K562 (cell line): Measurements from ENCODE around the gene CLIP4. TPM values are rescaled to one million over a fixed set of nuclear protein-coding genes. Genes with fewer than 3 reads are reported as not detected.

Source experiments
- ATAC-seq: fragments of 200-7000 bp; cut with Tn5 transposase; 3 replicates; pipeline ENCODE4 v1.9.1; 2020; ENCODE audit warnings: moderate library complexity
- BruUV-seq: library from RNA; stranded (reverse); fragments of 400-500 nt; replicated peaks from 2 replicates; lab custom pipeline; 2021; lab: Mats Ljungman, UMichigan
- CTCF ChIA-PET: fragments of 300-600 bp; formaldehyde crosslinking; extraction: SDS; loops from one replicate; lab custom pipeline; 2021; ENCODE audit warnings: low intra/inter-chr PET ratio; lab: Yijun Ruan, JAX
- POLR2A ChIA-PET: fragments of 300-600, 350-650 bp; sonication (Branson Sonifier 250); formaldehyde crosslinking; extraction: SDS; loops from one replicate; lab custom pipeline; 2021; ENCODE audit warnings: antibody characterized with exemption, inconsistent platforms; lab: Yijun Ruan, JAX
- DNase-seq, 4 experiments: peaks; one replicate each; pipeline versions ENCODE4 v3.0.0 to v3.0.0-alpha.2; 2011 to 2018; ENCODE audit warnings: low spot score in 3 of 4, mixed read lengths in 3 of 4; ENCODE audit errors: extremely low read depth in 1 of 4
- FAIRE-seq: peaks from 2 replicates; lab custom pipeline; 2011; peaks lifted over from hg19 to GRCh38; lab: Jason Lieb, UNC
- H2AFZ ChIP-seq: 2 replicates; pipeline ENCODE4 v1.6.0; 2011; ENCODE audit warnings: low read depth, low read length, control low read depth, inconsistent platforms
- H3K27ac ChIP-seq: fragments of 200-600 bp; 3 replicates; pipeline ENCODE4 v1.8.0; 2011; ENCODE audit warnings: low read depth, mild to moderate bottlenecking, control low read depth, inconsistent platforms, low read length, moderate library complexity, mixed read lengths; ENCODE audit errors: extremely low read depth
- H3K27me3 ChIP-seq, 2 experiments: fragments of 300-600 bp in 1 of 2; 2 replicates in 1 of 2; 3 replicates in 1 of 2; pipeline versions ENCODE4 v1.6.0 to v1.8.0; 2011; ENCODE audit warnings: inconsistent platforms in 2 of 2, low read length in 2 of 2, mild to moderate bottlenecking in 1 of 2, mixed read lengths in 1 of 2, moderate library complexity in 1 of 2; ENCODE audit not compliant: control insufficient read depth in 2 of 2, insufficient read depth in 2 of 2
- H3K36me3 ChIP-seq: fragments of 300-600 bp; 3 replicates; pipeline ENCODE4 v1.8.0; 2011; ENCODE audit warnings: mild to moderate bottlenecking, low read length, inconsistent platforms; ENCODE audit not compliant: control insufficient read depth, insufficient read depth
- H3K4me1 ChIP-seq, 2 experiments: fragments of 200-600 bp in 1 of 2; replicated peaks in 1 of 2; 2 replicates in 1 of 2; 3 replicates in 1 of 2; pipeline versions ENCODE4 v1.5.1 to v1.8.0; 2011; ENCODE audit warnings: inconsistent platforms in 2 of 2, low read length in 2 of 2, mild to moderate bottlenecking in 1 of 2, mixed read lengths in 1 of 2, moderate library complexity in 1 of 2; ENCODE audit not compliant: control insufficient read depth in 2 of 2, insufficient read depth in 2 of 2
- H3K4me2 ChIP-seq: 2 replicates; pipeline ENCODE4 v1.6.1; 2011; ENCODE audit warnings: low read length, control low read depth, inconsistent platforms, mixed read lengths; ENCODE audit not compliant: insufficient read depth
- H3K4me3 ChIP-seq: fragments of 200-600 bp; sonication (generic), shearing (Covaris generic); 2 replicates; pipeline ENCODE4 v1.5.1; 2016; ENCODE audit warnings: control low read depth, inconsistent platforms
- H3K79me2 ChIP-seq: fragments of 200-600 bp; 3 replicates; pipeline ENCODE4 v1.8.0; 2011; ENCODE audit warnings: low read length, inconsistent platforms; ENCODE audit not compliant: control insufficient read depth, insufficient read depth
- H3K9ac ChIP-seq, 2 experiments: 2 replicates each; pipeline versions ENCODE4 v1.6.0 to v1.6.1; 2011; ENCODE audit warnings: low read depth in 2 of 2, low read length in 2 of 2, control low read depth in 1 of 2, inconsistent platforms in 1 of 2, mild to moderate bottlenecking in 1 of 2, mixed read lengths in 1 of 2; ENCODE audit not compliant: insufficient read depth in 1 of 2
- H3K9me1 ChIP-seq: one replicate; pipeline ENCODE4 v1.6.0; 2011; ENCODE audit warnings: inconsistent platforms, mild to moderate bottlenecking, low read length, moderate library complexity; ENCODE audit not compliant: control insufficient read depth, insufficient read depth
- H3K9me3 ChIP-seq: replicated peaks from 2 replicates; pipeline ENCODE4 v1.5.1; 2011; ENCODE audit warnings: low read depth, low read length, inconsistent platforms; ENCODE audit not compliant: control insufficient read depth, insufficient read depth
- H4K20me1 ChIP-seq: replicated peaks from 2 replicates; pipeline ENCODE4 v1.6.1; 2011; ENCODE audit warnings: low read length, inconsistent platforms, mixed read lengths; ENCODE audit not compliant: control insufficient read depth, insufficient read depth
- NFIC ChIP-seq: fragments of 450-650 bp; IDR thresholded peaks from 2 replicates; pipeline ENCODE4 v1.6.1; 2017; ENCODE audit warnings: mild to moderate bottlenecking, inconsistent platforms
- PRMT5 ChIP-seq: sonication (generic); formaldehyde crosslinking; IDR thresholded peaks from 2 replicates; pipeline ENCODE4 v1.5.0; 2020; ENCODE audit warnings: missing genetic modification reagents
- RCOR1 ChIP-seq, 2 experiments: IDR thresholded peaks; 2 replicates each; pipeline ENCODE4 v1.6.1; 2012; ENCODE audit warnings: low read depth in 2 of 2, low read length in 2 of 2, borderline replicate concordance in 1 of 2, improper control_type of control experiment in 1 of 2
- WGBS: fragments of 100-300 bp; shearing (Covaris generic); methylation state at CpG from one replicate; pipeline ENCODE4 v1.1.6; 2016; ENCODE audit warnings: low coverage, mixed read lengths; ENCODE audit not compliant: insufficient coverage; ENCODE audit errors: missing lambda C conversion rate; 5-methylcytosine and 5-hydroxymethylcytosine counted together
- in situ Hi-C: fragments of 300-500 bp; cut with MboI; formaldehyde crosslinking; loops from 4 replicates; pipeline ENCODE4 v1.15.0; 2018; ENCODE audit warnings: inconsistent platforms, mixed read lengths
- intact Hi-C: fragments of 100-400 bp; cut with micrococcal nuclease; formaldehyde crosslinking; loops from 2 replicates; pipeline ENCODE4 v1.14.2; 2022
- polyA plus RNA-seq, 8 experiments: library from polyadenylated mRNA; depleted of rRNA in 4 of 8; stranded (reverse) in 5 of 8; unstranded in 3 of 8; fragments of >200 nt; fragmentation: Nextera tagmentation in 2 of 8; fragmentation: Illumina TruSeq in 1 of 8; extraction: Ambion mirVana in 2 of 8; extraction: Trizol in 1 of 8; gene quantifications; 2 replicates each; pipeline versions ENCODE4 v1.2.1 to v1.2.3, GENCODE V29; 2011 to 2014; ENCODE audit warnings: inconsistent platforms in 1 of 8, missing spikeins in 1 of 8
- total RNA-seq, 7 experiments: library from RNA; depleted of rRNA in 6 of 7; stranded (reverse); fragments of >200 nt in 6 of 7; fragmentation: Illumina TruSeq in 2 of 7; extraction: Trizol in 2 of 7; gene quantifications; 2 replicates each; pipeline versions ENCODE4 v1.2.1 to v1.2.3, GENCODE V29; 2011 to 2021; ENCODE audit warnings: low replicate concordance in 1 of 7

The CLIP4 gene
- total and polyA plus RNA-seq, 9 of the 15 experiments (the other 6 are each of a cell fraction or from before 2014, with no cell fraction given): 0.03 to 0.38 (median 0.13) TPM; not detected in 5

- ATAC-seq (no peak), FAIRE-seq (no peak), DNase-seq (peak in 1 of 4 experiments; percentile 7)
- WGBS: 2% methylated on average over 7 of the region's 7 CpGs
- Histone ChIP-seq H2AFZ (no peak overlapping the region), H3K4me3 (no peak overlapping the region), H3K4me1 (no peaks in the 10 kb centered on the region), H3K36me3 (no peaks in the 10 kb centered on the region), H3K9me3 (no peaks in the 10 kb centered on the region), H3K4me2 (no peak overlapping the region), H3K79me2 (no peaks in the 10 kb centered on the region), H3K9ac (no peak overlapping the region), H3K27ac (no peak overlapping the region), H3K27me3 (peaks cover 7 to 60% of the 10 kb centered on the region in 2 experiments; a peak in 3 of 5 replicates), H4K20me1 (peaks cover 8% of the 10 kb centered on the region), H3K9me1 (no peaks in the 10 kb centered on the region)
- BruUV-seq: no TSS peak
- POLR2A ChIA-PET: no interaction called here
- intact Hi-C loops: no loop called here
- CTCF ChIA-PET: no interaction called here
- TF ChIP-seq PRMT5 (CRISPR knock-in tag): no peak
- peak; percentile 49 for TF ChIP-seq NFIC
- TF ChIP-seq RCOR1 (IDR thresholded peaks at IDR 0.05; ENCODE audit: borderline replicate concordance in 1 of 2, low read depth in 2 of 2, low read length in 2 of 2): 0 out of 4 replicates have a peak, but pooled peaks of 1 of the 2 experiments have one; percentile 25
- in situ Hi-C loops: no loop called here
Measured at GRCh38 chr2:29223851-29224692, 108.9 kb downstream of the CLIP4 start.
